Hematopoietic multipotent progenitor cell treated with erythropoietin and hydrocortisone succinate and interleukin-3 and kit ligand, for 17 days (in vitro differentiated cells): Measurements from ENCODE around the gene RNF41.
"Not testable (repeated sequence)": the region's sequence is repeated elsewhere in the genome, so short reads cannot be mapped to it uniquely, and the experiment has no call there.

Experiments used
- DNase-seq: peaks from one replicate; pipeline ENCODE4 v3.0.0-alpha.2; 2015; ENCODE audit warnings: low spot score

Gene RNF41

GRCh38 chr12:56221757-56222530 is at the start of gene RNF41:
Gene RNF41 (minus strand): TSS chr12:56221922. CDS start chr12:56214047, 7,875 bp downstream.
- DNase-seq: peak; percentile 97

- peak; percentile 23 for DNase-seq
These were observed 49.3 kb upstream of the RNF41 start for GRCh38 chr12:56271031-56271430.

GRCh38 chr12:56267443-56268071 is 45.8 kb upstream of the RNF41 start:
- no peak for DNase-seq

- DNase-seq: peak; percentile 86
These were observed 45.1 kb upstream of the RNF41 start, which contains the start of gene COQ10A for GRCh38 chr12:56266693-56267442. Gene COQ10A (plus strand): TSS chr12:56266942. CDS start chr12:56267119, 177 bp downstream.

GRCh38 chr12:56266068-56266692 is 44.5 kb upstream of the RNF41 start:
- not testable (repeated sequence) for DNase-seq

- not testable (repeated sequence) for DNase-seq
These were observed 41.2 kb upstream of the RNF41 start for GRCh38 chr12:56262955-56263354.

GRCh38 chr12:56261503-56262232 is 39.9 kb upstream of the RNF41 start:
- DNase-seq: no peak

GRCh38 chr12:56260921-56261320 is 39.2 kb upstream of the RNF41 start:
- DNase-seq: no peak

GRCh38 chr12:56260380-56260779 is 38.7 kb upstream of the RNF41 start:
- DNase-seq: no peak

- no peak for DNase-seq
These were observed 37.1 kb upstream of the RNF41 start for GRCh38 chr12:56258820-56259183.

- DNase-seq: peak; percentile 86
These were observed 36.5 kb upstream of the RNF41 start, which contains the start of gene ANKRD52 for GRCh38 chr12:56258068-56258819. Gene ANKRD52 (minus strand): TSS chr12:56258384. CDS start chr12:56258269, 115 bp downstream.

GRCh38 chr12:56257491-56258067 is 35.9 kb upstream of the RNF41 start:
- no peak for DNase-seq

GRCh38 chr12:56257071-56257470 is 35.3 kb upstream of the RNF41 start:
- DNase-seq: no peak

- DNase-seq: peak; percentile 40
These were observed 34.7 kb upstream of the RNF41 start for GRCh38 chr12:56256326-56256960.

- no peak for DNase-seq
These were observed 33.9 kb upstream of the RNF41 start for GRCh38 chr12:56255671-56256070.

- DNase-seq: peak; percentile 73
These were observed 31.4 kb upstream of the RNF41 start for GRCh38 chr12:56253091-56253490.

- no peak for DNase-seq
These were observed 30.9 kb upstream of the RNF41 start for GRCh38 chr12:56252649-56253048.

- DNase-seq: no peak
These were observed 27.0 kb upstream of the RNF41 start for GRCh38 chr12:56248711-56249110.

GRCh38 chr12:56247923-56248322 is 26.2 kb upstream of the RNF41 start:
- no peak for DNase-seq

GRCh38 chr12:56244494-56244893 is 22.8 kb upstream of the RNF41 start:
- DNase-seq: no peak
